ENCODE measurements around the gene RWDD3. TPM values are rescaled to one million over a fixed set of nuclear protein-coding genes. Genes with fewer than 3 reads are reported as not detected.

RWDD3 gene
- total and polyA plus RNA-seq, 2 of the 13 experiments (the other 11 are each of a cell fraction or from before 2014, with no cell fraction given) = 18.3 to 21.2 TPM

- peak; percentile 69; the same call in 1 of the 2 replicates for TF ChIP-seq ZNF607 (CRISPR knock-in tag; IDR thresholded peaks at IDR 0.05; ENCODE audit: borderline replicate concordance)
- 0 out of 2 replicates have a peak, but pooled peaks have one; percentile 71 for TF ChIP-seq ZBTB42 (CRISPR knock-in tag; IDR thresholded peaks at IDR 0.05)
- no peak for TF ChIP-seq MAFK (conservative IDR thresholded peaks at IDR 0.05 in 1 of 2, IDR thresholded peaks at IDR 0.05 in 1 of 2; ENCODE audit: low read length in 2 of 2)
- TF ChIP-seq ZNF44 (CRISPR knock-in tag; IDR thresholded peaks at IDR 0.05) = no peak
- peak; percentile 70 for TF ChIP-seq FOXO1 (CRISPR knock-in tag; IDR thresholded peaks at IDR 0.05)
- peak; percentile 65; the same call in 1 of the 2 replicates for TF ChIP-seq ZNF768 (CRISPR knock-in tag; IDR thresholded peaks at IDR 0.05)
- TF ChIP-seq NONO (IDR thresholded peaks at IDR 0.05) = no peak
- peak; percentile 73 for TF ChIP-seq NONO (CRISPR knock-in tag; conservative IDR thresholded peaks at IDR 0.05)
- 0 out of 2 replicates have a peak, but pooled peaks have one; percentile 56 for TF ChIP-seq TOE1 (CRISPR knock-in tag; IDR thresholded peaks at IDR 0.05)
- no peak for TF ChIP-seq DBP (CRISPR knock-in tag; IDR thresholded peaks at IDR 0.05; ENCODE audit: not compliant biosample characterization)
- TF ChIP-seq ZNF451 (CRISPR knock-in tag; IDR thresholded peaks at IDR 0.05) = peak; percentile 86
- no peak; the same call in 1 of the 2 replicates for TF ChIP-seq SMC3 (IDR thresholded peaks at IDR 0.05; ENCODE audit: low read length)
- TF ChIP-seq FOSL1 (CRISPR knock-in tag; IDR thresholded peaks at IDR 0.05; ENCODE audit: borderline replicate concordance) = no peak
- peak; percentile 40; the same call in 1 of the 2 replicates for TF ChIP-seq DZIP1 (CRISPR knock-in tag; IDR thresholded peaks at IDR 0.05)
- TF ChIP-seq ZNF225 (CRISPR knock-in tag; IDR thresholded peaks at IDR 0.05) = no peak
- TF ChIP-seq ZNF747 (CRISPR knock-in tag; IDR thresholded peaks at IDR 0.05; ENCODE audit: borderline replicate concordance) = no peak; the same call in none of the 2 replicates
- no peak for TF ChIP-seq KLF15 (CRISPR knock-in tag; IDR thresholded peaks at IDR 0.05; ENCODE audit: borderline replicate concordance)
- peak; percentile 78 for TF ChIP-seq KMT2A (CRISPR knock-in tag; IDR thresholded peaks at IDR 0.05)
- TF ChIP-seq GLI4 (CRISPR knock-in tag; IDR thresholded peaks at IDR 0.05; ENCODE audit: borderline replicate concordance) = 0 out of 2 replicates have a peak, but pooled peaks have one; percentile 37
- TF ChIP-seq ZNF7 (CRISPR knock-in tag; IDR thresholded peaks at IDR 0.05) = no peak
- TF ChIP-seq ZNF777 (CRISPR knock-in tag; IDR thresholded peaks at IDR 0.05) = peak; percentile 98
- 0 out of 2 replicates have a peak, but pooled peaks have one; percentile 20 for TF ChIP-seq ZNF343 (CRISPR knock-in tag; IDR thresholded peaks at IDR 0.05)
- TF ChIP-seq ZNF639 (CRISPR knock-in tag; conservative IDR thresholded peaks at IDR 0.05) = 0 out of 2 replicates have a peak, but pooled peaks have one; percentile 56
- peak; percentile 45; the same call in 1 of the 2 replicates for TF ChIP-seq ZNF816 (CRISPR knock-in tag; IDR thresholded peaks at IDR 0.05; ENCODE audit: borderline replicate concordance)
- no peak; the same call in 1 of the 2 replicates for TF ChIP-seq ZNF644 (CRISPR knock-in tag; IDR thresholded peaks at IDR 0.05; ENCODE audit: low read depth)
Measured at GRCh38 chr1:95233737-95234500, at the start of gene RWDD3 (continued).

Data from HepG2 (cell line).